HG03066 (cell line): ENCODE results near the gene ZNF277.

ENCODE experiments used
- ATAC-seq: cut with Tn5 transposase; IDR thresholded peaks from one replicate; pipeline ENCODE4 v1.9.1; 2021; ENCODE audit warnings: low read depth; ENCODE audit not compliant: unreplicated experiment

ZNF277 gene

DNA sequence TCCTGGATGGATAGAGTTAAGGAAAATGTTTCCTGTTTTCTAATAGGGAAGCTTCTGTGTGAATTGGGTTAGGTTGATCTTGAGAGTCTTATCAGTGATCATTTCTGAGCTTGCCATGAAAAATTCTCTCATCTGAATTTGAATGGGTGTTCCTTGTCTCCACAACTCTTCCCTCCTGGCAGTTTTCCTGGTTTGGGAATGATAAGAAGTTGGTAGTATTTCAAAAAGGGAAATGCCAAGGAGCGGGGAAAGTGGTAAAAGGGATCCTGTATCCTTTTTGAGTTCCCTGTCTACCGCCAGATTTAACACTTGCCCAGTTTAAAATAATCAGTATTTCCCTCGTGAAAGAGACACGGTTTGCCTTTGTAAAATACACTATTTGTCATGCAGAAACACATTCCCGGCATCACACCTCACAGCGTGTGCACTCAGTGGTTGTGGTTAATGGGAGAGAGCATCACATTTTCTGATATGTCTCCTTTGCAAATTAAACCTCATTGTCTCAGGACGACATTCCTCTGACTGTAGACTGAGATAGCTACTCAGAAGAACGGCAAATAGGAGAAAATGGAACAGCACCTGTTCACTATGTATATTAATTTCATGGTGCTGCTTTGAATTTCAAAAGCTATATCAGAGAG, 130.6 kb downstream of the ZNF277 start:
- no peak for ATAC-seq

DNA sequence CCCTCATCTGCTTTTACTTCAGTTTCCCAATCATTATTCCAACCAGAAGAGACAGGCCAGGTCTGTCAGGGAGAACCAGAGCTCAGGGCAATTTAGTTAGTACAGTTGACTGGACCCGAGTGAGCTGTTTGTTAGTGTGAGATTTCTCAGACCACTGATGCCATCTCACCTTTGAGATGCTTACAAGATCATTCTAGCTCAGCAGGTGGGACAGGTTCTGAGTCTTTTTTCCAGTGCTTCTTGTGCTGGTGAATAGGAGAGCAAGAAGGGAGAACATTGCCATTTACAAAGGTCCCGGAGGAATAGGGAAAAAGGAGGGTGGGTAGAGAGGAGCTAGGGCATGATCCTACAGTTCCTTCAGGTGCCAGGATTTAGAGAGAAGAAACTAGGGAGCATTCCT, 131.4 kb downstream of the ZNF277 start:
- no peak for ATAC-seq

DNA sequence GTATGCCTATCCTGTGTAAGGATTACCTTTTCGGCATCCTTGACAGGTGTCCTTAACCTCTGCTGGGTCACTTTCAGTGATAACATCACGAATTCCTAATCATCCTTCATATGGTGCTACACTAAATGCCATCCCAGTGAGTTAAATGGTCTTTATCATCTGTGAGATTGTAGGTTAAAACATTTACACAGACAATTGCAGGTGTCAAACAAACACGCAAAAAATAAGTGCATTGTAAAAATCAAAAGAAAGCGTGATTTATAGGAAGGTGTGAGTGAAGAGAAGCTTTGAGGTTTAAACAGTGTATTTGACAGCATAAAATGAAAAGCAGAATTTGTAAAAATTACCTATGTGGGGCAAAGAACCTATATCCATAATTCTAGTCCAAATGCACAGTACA, 132.3 kb downstream of the ZNF277 start:
- no peak for ATAC-seq

GRCh38 chr7:112341464-112341863, 135.0 kb downstream of the ZNF277 start:
- ATAC-seq, result no peak

DNA sequence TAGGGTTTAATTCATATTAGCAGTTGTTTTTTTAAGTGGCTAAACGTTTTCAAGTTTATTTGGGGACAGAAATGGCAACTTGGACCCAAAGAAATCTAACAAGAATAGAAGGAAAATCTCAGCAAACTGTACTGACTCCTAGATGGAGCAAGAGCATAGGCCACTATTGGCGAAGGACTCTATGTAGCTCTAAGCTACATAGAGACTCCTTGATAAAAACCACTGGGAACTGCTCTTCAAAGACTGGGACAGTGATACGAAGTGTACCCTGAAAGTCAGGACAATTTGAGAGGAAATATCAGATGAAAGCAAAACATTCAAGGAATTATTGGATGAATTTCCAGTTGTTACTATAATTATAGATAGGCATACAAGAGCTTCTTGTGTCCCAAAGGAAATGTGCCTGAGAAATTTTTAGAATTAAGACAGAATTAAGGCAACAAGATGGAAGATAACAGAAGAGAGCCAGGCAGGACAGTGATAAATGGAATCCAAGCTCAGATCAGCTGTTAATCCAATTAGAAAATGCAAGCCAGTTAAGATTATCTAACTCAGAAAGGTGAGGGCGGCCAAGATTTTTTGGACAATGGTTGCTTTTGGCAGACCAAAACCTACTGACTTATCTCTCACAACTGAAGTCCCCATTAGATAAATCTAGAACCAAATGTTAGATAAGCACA, 140.0 kb downstream of the ZNF277 start:
- no peak for ATAC-seq

GRCh38 chr7:112347088-112347487, 140.6 kb downstream of the ZNF277 start:
- ATAC-seq, result no peak

- ATAC-seq, result no peak
Measured at GRCh38 chr7:112350585-112350984, 144.1 kb downstream of the ZNF277 start.

DNA sequence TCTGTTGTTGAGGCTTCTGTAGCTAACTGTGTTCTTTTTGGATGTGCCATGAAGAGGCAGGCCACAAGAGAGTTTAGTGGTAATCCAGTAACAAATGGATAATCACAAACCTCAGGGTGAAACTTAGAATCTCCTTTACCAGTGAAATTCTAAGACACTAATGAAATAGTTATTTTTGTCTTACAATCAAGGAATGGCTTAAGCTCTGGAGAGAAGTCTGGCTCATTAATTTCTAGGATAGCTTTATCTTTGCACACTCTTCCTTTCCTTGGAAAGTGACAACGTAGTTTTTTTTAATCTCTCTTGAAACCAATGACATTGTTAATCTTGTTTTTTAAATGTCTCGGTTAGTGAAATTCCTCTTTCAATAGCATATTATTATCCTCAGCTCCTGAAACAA, 150.1 kb downstream of the ZNF277 start:
- ATAC-seq, result no peak

GRCh38 chr7:112357136-112357535, 150.6 kb downstream of the ZNF277 start:
- ATAC-seq, result no peak

DNA sequence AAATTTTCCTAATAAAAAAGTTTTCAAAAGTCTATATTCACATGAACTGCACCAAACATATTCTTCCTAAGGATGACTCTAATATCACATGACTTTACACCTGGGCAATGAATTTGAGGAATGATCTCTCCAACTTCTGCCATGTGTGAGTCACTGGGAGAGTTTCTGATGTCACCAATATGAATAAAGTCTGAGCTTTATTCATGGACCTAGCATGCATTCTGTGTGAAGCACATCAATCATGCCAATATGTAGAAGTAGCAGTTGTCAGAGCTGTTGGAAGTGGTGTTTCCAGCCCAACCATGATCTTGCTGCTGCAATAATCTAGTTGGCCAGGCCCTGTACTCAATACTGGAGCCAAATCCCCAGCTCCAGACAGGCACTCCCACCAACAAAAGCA, 152.0 kb downstream of the ZNF277 start:
- no peak for ATAC-seq

GRCh38 chr7:112359086-112359485, 152.6 kb downstream of the ZNF277 start:
- no peak for ATAC-seq

DNA sequence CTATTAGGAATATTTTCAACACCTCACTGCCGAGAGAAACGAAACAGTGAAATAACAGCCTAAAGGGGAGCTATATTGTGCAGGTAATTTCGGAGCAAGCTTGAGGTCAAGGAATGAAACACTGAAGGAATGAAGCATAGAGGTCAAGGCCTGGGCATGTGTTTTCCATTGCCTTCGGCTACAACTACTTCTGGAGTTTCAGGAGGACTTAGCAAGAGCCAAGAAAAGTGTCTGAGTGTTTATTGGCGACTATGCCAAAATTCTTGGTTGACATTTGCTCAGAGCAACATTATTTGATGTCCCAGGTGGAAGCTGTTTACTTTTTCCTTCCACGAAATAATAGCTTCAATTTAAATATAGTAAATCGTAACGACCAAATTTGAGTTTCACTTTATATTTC, 154.2 kb downstream of the ZNF277 start:
- ATAC-seq, result no peak

DNA sequence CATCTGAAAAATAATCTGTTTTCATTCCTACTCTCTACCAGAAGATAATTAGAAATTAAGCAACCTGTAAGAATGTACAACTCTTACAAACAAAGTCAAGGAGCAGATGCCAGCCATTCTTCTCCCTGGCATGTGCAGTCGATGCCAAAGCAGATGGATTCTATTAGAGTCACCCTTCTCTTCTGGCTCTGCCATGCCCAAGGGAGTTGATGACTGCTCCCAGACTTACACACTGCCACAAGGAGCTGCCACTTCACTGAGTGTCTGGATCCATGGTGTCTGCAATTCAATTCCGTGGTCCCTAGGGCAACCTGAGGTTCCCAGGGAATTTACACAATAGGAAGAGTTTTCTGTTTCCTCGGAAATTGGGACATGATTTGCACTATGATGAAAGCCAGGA, 154.7 kb downstream of the ZNF277 start:
- no peak for ATAC-seq

DNA sequence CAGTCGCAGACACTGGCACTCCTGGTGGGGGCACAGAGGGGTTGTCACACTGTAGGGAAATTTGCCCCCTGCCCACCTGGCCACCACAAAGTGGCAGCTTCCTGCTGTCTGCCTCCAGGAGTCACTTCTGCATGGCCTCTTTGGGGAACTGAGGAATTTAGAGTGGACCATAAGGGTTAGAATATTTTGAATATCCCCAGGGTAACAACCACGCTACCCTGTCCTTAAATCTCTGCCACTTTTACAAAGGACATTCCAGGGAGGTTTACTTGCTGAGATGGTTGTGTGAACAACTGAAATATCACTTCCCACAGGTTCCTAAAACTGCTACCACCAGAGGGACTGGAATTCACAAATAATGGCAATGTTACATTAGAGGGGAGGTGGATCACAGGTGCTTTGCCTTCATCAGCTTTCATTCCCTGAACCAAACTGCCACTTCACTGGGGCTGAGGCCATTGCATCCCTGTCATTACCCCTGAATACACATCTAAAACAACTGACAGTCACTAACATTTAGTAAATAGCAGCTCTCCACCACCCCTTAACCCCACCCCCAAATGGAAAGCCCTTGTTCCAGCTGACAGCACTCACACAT, 155.7 kb downstream of the ZNF277 start:
- ATAC-seq, result no peak

DNA sequence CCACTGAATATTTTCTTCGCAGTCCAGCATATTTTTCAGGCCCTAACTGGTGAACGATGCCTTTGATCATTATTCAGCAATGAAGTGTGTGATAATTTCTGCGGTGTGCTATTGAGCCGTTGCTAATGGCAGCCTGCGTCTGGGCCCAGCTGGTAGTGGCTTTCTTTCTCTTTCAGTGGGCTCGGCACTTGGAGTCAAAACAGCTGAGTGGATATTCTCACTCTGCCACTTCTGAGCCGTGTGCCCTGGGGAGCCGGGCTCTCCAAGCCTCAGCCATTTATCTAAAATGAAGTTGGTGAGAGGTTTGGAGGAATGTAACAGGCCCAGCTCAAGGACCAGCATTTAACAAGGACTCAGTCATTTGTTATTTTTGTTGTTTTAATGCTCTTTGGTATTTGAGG, 156.2 kb downstream of the ZNF277 start:
- ATAC-seq, result no peak

- no peak for ATAC-seq
Measured at GRCh38 chr7:112364388-112364787, 157.9 kb downstream of the ZNF277 start.

DNA sequence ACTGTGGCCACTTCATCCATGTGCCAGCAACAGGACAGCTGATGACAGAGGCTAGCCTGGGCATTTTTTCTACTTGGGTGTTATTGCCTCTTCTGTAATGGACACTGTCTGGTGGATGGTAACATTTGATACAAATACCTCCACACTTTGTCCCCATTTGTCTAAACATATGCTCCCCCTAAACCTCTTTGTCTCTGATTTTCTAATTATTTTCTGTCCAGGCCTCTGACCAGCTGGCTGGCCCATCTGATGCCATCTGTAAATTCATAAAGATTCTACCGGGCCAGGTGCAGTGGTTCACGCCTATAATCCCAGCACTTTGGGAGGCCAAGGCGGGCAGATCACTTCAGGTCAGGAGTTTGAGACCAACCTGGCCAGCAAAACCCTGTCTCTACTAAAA, 159.1 kb downstream of the ZNF277 start:
- no peak for ATAC-seq

- ATAC-seq, result no peak
Measured at GRCh38 chr7:112366886-112367285, 160.4 kb downstream of the ZNF277 start.

GRCh38 chr7:112370436-112370835, 163.9 kb downstream of the ZNF277 start:
- no peak for ATAC-seq

- no peak for ATAC-seq
Measured at GRCh38 chr7:112371701-112372100, 165.2 kb downstream of the ZNF277 start.

DNA sequence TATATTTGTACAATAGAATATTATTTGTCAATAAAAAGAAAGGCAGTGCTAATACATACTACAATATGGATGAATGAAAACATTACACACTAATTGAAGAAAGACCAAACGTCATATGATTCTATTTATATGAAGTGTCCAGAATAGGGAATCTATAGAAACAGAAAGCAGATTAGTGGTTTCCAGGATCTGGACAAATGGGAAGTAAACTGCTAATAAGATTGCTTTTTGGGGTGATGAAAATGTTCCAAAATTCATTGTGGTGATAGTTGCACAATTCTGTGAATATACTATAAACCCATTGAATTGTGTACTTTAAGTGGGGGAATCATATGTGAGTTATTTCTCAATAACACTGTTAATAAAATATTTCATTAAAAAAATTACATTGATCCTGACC, 165.6 kb downstream of the ZNF277 start:
- no peak for ATAC-seq

DNA sequence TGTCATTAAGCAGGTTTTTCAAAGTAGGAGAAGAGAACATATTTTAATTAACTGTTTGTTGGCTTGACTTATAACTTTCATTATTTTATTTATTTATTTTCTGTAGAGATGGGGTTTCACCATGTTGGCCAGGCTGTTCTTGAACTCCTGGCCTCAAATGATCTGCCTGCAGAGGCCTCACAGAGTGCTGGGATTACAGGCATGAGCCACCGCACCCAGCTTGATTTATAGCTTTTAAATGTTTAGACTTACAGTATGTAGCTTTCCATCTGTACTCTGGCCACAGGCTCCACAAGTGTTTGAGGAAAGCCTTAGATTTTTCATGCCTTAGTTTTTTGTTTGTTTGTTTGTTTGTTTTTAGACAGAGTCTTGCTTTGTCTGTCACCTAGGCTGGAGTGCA, 171.1 kb downstream of the ZNF277 start:
- no peak for ATAC-seq
